GM12873 (cell line): ENCODE data around the gene RREB1.

ENCODE experiments used
- TF ChIP-seq, protein P1 (sequence below): IDR thresholded peaks from 2 replicates; pipeline ENCODE4 v1.5.1; 2012; ENCODE audit warnings: low read depth, mild to moderate bottlenecking, moderate library complexity, low read length, control low read depth; ENCODE audit not compliant: insufficient read depth; ENCODE audit errors: missing control alignments

Gene RREB1

DNA sequence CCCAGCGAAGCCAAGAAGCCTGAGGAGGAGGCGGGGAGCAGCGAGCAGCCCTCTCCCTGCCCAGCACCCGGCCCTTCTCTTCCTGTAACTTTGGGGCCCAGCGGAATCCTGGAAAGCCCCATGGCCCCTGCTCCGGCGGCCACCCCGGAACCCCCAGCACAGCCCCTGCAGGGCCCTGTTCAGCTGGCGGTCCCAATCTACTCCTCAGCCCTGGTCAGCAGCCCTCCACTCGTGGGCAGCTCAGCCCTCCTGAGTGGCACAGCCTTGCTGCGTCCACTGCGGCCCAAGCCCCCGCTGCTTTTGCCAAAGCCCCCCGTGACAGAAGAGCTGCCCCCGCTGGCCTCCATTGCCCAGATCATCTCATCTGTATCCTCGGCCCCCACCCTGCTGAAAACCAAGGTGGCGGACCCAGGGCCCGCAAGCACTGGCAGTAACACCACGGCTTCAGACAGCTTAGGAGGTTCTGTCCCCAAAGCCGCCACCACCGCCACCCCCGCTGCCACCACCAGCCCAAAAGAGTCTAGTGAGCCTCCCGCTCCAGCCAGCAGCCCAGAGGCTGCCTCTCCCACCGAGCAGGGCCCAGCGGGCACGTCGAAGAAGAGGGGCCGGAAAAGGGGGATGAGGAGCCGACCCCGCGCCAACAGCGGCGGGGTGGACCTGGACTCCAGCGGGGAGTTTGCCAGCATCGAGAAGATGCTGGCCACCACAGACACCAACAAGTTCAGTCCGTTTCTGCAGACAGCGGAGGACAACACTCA is 123.4 kb downstream of the RREB1 start:
- TF ChIP-seq, protein P1, sequence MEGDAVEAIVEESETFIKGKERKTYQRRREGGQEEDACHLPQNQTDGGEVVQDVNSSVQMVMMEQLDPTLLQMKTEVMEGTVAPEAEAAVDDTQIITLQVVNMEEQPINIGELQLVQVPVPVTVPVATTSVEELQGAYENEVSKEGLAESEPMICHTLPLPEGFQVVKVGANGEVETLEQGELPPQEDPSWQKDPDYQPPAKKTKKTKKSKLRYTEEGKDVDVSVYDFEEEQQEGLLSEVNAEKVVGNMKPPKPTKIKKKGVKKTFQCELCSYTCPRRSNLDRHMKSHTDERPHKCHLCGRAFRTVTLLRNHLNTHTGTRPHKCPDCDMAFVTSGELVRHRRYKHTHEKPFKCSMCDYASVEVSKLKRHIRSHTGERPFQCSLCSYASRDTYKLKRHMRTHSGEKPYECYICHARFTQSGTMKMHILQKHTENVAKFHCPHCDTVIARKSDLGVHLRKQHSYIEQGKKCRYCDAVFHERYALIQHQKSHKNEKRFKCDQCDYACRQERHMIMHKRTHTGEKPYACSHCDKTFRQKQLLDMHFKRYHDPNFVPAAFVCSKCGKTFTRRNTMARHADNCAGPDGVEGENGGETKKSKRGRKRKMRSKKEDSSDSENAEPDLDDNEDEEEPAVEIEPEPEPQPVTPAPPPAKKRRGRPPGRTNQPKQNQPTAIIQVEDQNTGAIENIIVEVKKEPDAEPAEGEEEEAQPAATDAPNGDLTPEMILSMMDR: no peak

DNA sequence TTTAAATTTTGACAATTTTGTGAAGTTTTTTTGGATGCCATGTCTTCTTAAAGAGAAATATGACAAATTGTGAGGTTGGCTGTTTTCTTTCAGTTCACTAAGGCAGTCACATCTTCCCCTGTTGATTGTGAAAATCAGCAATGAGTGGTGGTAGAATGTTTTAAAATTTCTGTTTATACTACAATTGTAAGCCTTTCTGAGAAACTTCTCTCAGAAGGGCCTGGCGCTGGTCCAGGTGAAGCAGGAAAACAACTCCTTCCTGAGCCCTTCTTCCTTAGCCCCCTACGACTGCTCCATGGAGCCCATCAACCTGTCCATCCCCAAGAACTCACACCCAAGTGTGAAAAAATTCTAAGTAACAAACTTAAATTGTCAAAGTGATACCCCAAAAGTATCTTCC is 124.6 kb downstream of the RREB1 start:
- TF ChIP-seq, protein P1: no peak

DNA sequence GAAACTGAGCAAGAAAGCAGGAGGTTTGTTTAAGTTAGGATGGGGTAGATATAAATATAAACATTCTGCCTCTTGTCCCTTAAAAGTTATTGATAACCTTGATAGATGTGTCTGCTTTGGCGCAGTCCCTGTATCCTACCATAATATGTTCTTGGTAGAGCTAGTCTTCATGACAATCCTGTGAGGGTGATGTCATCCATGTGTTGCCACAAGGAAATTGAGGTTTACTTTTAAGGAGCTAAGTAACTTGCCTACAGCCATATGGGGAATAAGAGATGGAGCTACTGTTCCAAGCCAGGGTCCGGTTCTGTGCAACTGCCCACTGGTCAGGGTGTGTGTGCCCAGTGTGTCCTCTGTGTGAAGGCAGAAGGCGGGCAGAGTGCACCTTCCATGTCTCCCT is 126.8 kb downstream of the RREB1 start:
- TF ChIP-seq, protein P1: no peak

DNA sequence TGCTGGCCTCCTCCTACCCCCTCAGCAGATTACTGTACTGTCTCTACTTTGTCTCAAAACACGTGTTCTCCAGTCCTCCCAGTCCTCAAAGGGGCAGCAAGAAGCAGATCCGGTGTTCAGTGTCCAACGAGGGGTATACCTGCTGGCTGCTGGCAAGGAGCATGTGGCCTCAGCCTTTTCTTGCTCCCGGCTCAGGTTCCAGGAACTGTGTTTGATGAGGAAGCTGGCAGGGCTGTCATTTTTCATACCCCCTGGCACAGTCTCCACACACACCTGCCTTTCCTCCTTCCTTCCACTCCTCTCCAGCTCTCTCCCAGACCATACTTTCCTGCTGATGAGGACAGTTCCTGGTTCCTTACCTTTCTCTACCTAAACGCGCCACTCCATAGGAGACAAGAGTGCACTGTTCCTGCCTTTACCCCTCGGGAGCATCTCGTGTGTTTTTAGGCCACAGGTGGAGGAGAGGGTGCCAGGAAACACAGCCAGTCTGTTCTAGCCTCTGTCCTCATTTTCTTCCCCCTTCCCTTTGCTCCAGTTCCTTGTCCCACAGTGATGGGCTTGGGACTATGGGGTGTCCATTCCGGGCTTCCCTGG is 128.0 kb downstream of the RREB1 start:
- TF ChIP-seq, protein P1: no peak

DNA sequence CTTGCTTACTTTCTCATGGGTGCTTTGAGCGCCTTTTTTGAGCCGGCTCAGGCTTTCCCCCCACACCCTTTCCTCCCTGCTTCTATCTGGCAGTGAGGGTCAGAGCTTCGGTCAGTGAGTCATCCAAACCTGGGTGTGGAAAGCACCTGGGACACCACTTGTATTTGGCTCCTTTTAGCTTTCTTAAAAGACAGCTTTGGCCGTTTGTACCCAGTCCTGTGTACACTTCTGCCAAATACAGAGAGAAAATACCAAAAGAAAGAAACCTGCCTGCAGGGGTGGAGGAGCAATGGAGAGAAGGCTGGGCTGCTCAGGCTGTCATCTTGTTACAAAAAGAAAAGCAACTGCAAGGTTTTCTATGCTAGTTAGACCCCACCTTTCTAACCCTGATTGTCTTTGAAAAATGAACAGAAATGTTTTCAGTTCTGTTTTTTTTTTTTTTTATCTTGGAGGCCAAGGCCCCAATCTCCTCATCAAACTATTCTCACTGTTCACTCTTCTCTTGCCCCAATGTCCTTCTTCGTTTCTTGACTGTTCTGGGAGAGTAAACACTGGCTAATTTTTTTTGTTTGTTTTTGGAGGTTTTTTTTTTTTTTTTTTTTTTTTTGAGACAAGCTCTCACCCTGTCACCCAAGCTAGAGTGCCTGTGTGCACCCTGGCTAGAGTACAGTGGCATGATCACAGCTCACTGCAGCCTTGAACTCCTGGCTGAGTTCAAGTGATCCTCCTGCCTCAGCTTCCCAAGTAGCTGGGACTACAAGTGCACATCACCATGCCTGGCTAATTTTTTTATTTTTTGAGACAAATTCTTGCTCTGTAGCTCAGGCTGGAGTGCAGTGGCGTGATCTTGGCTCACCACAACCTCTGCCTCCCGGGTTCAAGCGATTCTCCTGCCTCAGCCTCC is 128.8 kb downstream of the RREB1 start:
- TF ChIP-seq, protein P1: no peak

DNA sequence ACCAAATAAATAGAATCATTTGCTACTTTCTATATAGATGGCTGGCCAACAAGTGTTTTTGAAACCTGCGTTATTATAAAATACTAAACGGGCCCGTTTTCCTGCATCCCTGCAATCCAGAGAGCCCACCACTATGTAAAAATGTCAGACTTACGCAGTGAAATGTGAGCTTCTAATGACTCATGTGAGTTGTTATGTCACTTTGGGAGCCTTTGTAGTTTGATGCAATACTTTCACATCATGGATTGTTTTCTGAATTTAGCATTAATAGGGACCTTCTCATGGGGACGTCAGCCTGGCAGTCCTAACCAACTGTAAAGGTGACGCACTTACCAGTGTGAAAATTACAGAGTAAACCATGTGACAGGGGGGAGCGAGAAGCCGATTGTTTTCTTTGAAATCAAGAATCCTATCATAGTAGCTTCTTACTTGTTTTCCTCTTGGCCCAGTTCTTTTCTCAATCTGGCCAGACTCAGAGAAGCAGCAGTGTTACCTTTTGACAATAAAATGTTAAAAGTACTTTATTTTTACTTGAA is 130.0 kb downstream of the RREB1 start:
- TF ChIP-seq, protein P1: no peak

DNA sequence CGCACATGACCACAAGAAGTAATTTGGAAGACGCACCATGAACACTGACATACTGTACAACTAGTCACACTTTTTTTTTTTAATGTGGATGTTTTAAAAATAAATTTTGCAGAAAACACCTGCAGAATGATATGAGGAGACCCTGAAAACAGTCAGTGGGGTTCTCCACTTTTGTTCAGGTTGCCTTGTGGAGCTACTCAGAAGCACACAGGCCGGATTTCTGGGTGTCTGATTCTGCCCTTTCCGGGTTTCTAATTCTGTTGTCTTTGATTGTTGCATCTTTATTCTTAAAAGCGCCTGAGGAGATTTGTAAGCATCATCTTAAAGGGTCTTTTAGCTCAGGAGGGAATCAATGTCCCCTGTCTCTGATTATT is 130.8 kb downstream of the RREB1 start:
- TF ChIP-seq, protein P1: no peak
